K562 (cell line): ENCODE data around the gene PLCB1. TPM values are rescaled to one million over a fixed set of nuclear protein-coding genes. Genes with fewer than 3 reads are reported as not detected.

Source experiments
- ATAC-seq: fragments of 200-7000 bp; cut with Tn5 transposase; 3 replicates; pipeline ENCODE4 v1.9.1; 2020; ENCODE audit warnings: moderate library complexity
- BruUV-seq: library from RNA; stranded (reverse); fragments of 400-500 nt; replicated peaks from 2 replicates; lab custom pipeline; 2021; lab: Mats Ljungman, UMichigan
- CTCF ChIA-PET: fragments of 300-600 bp; formaldehyde crosslinking; extraction: SDS; loops from one replicate; lab custom pipeline; 2021; ENCODE audit warnings: low intra/inter-chr PET ratio; lab: Yijun Ruan, JAX
- POLR2A ChIA-PET: fragments of 300-600, 350-650 bp; sonication (Branson Sonifier 250); formaldehyde crosslinking; extraction: SDS; loops from one replicate; lab custom pipeline; 2021; ENCODE audit warnings: antibody characterized with exemption, inconsistent platforms; lab: Yijun Ruan, JAX
- DNase-seq, 4 experiments: peaks; one replicate each; pipeline versions ENCODE4 v3.0.0 to v3.0.0-alpha.2; 2011 to 2018; ENCODE audit warnings: low spot score in 3 of 4, mixed read lengths in 3 of 4; ENCODE audit errors: extremely low read depth in 1 of 4
- FAIRE-seq: peaks from 2 replicates; lab custom pipeline; 2011; peaks lifted over from hg19 to GRCh38; lab: Jason Lieb, UNC
- H2AFZ ChIP-seq: 2 replicates; pipeline ENCODE4 v1.6.0; 2011; ENCODE audit warnings: low read depth, low read length, control low read depth, inconsistent platforms
- H3K27ac ChIP-seq: fragments of 200-600 bp; 3 replicates; pipeline ENCODE4 v1.8.0; 2011; ENCODE audit warnings: low read depth, mild to moderate bottlenecking, control low read depth, inconsistent platforms, low read length, moderate library complexity, mixed read lengths; ENCODE audit errors: extremely low read depth
- H3K27me3 ChIP-seq, 2 experiments: fragments of 300-600 bp in 1 of 2; 2 replicates in 1 of 2; 3 replicates in 1 of 2; pipeline versions ENCODE4 v1.6.0 to v1.8.0; 2011; ENCODE audit warnings: inconsistent platforms in 2 of 2, low read length in 2 of 2, mild to moderate bottlenecking in 1 of 2, mixed read lengths in 1 of 2, moderate library complexity in 1 of 2; ENCODE audit not compliant: control insufficient read depth in 2 of 2, insufficient read depth in 2 of 2
- H3K36me3 ChIP-seq: fragments of 300-600 bp; 3 replicates; pipeline ENCODE4 v1.8.0; 2011; ENCODE audit warnings: mild to moderate bottlenecking, low read length, inconsistent platforms; ENCODE audit not compliant: control insufficient read depth, insufficient read depth
- H3K4me1 ChIP-seq, 2 experiments: fragments of 200-600 bp in 1 of 2; replicated peaks in 1 of 2; 2 replicates in 1 of 2; 3 replicates in 1 of 2; pipeline versions ENCODE4 v1.5.1 to v1.8.0; 2011; ENCODE audit warnings: inconsistent platforms in 2 of 2, low read length in 2 of 2, mild to moderate bottlenecking in 1 of 2, mixed read lengths in 1 of 2, moderate library complexity in 1 of 2; ENCODE audit not compliant: control insufficient read depth in 2 of 2, insufficient read depth in 2 of 2
- H3K4me2 ChIP-seq: 2 replicates; pipeline ENCODE4 v1.6.1; 2011; ENCODE audit warnings: low read length, control low read depth, inconsistent platforms, mixed read lengths; ENCODE audit not compliant: insufficient read depth
- H3K4me3 ChIP-seq: fragments of 200-600 bp; sonication (generic), shearing (Covaris generic); 2 replicates; pipeline ENCODE4 v1.5.1; 2016; ENCODE audit warnings: control low read depth, inconsistent platforms
- H3K79me2 ChIP-seq: fragments of 200-600 bp; 3 replicates; pipeline ENCODE4 v1.8.0; 2011; ENCODE audit warnings: low read length, inconsistent platforms; ENCODE audit not compliant: control insufficient read depth, insufficient read depth
- H3K9ac ChIP-seq, 2 experiments: 2 replicates each; pipeline versions ENCODE4 v1.6.0 to v1.6.1; 2011; ENCODE audit warnings: low read depth in 2 of 2, low read length in 2 of 2, control low read depth in 1 of 2, inconsistent platforms in 1 of 2, mild to moderate bottlenecking in 1 of 2, mixed read lengths in 1 of 2; ENCODE audit not compliant: insufficient read depth in 1 of 2
- H3K9me1 ChIP-seq: one replicate; pipeline ENCODE4 v1.6.0; 2011; ENCODE audit warnings: inconsistent platforms, mild to moderate bottlenecking, low read length, moderate library complexity; ENCODE audit not compliant: control insufficient read depth, insufficient read depth
- H3K9me3 ChIP-seq: replicated peaks from 2 replicates; pipeline ENCODE4 v1.5.1; 2011; ENCODE audit warnings: low read depth, low read length, inconsistent platforms; ENCODE audit not compliant: control insufficient read depth, insufficient read depth
- H4K20me1 ChIP-seq: replicated peaks from 2 replicates; pipeline ENCODE4 v1.6.1; 2011; ENCODE audit warnings: low read length, inconsistent platforms, mixed read lengths; ENCODE audit not compliant: control insufficient read depth, insufficient read depth
- AFF1 ChIP-seq, 2 experiments: fragments of 450-650 bp; IDR thresholded peaks; 2 replicates each; pipeline ENCODE4 v1.6.1; 2018; ENCODE audit warnings: mild to moderate bottlenecking in 2 of 2, low read depth in 1 of 2; ENCODE audit not compliant: partially characterized antibody in 2 of 2
- FOXM1 ChIP-seq, 2 experiments: fragments of 450-650 bp in 1 of 2; sonication (generic) in 1 of 2; formaldehyde crosslinking in 1 of 2; IDR thresholded peaks; 2 replicates each; pipeline versions ENCODE4 v1.6.1 to v1.9.0; 2017 to 2022; ENCODE audit warnings: low read depth in 2 of 2, mild to moderate bottlenecking in 2 of 2, missing genetic modification reagents in 1 of 2, moderate library complexity in 1 of 2
- HDAC8 ChIP-seq: fragments of 450-650 bp; IDR thresholded peaks from 2 replicates; pipeline ENCODE4 v1.6.1; 2016; ENCODE audit warnings: mild to moderate bottlenecking, missing genetic modification characterization, moderate library complexity, missing compliant biosample characterization
- HMG20A ChIP-seq: fragments of 450-650 bp; formaldehyde crosslinking; conservative IDR thresholded peaks from 2 replicates; pipeline ENCODE4 v1.4.0; 2020; ENCODE audit warnings: mild to moderate bottlenecking, mixed read lengths
- KHSRP ChIP-seq: fragments of 450-650 bp; IDR thresholded peaks from 2 replicates; pipeline ENCODE4 v1.6.1; 2017
- MXI1 ChIP-seq: IDR thresholded peaks from 2 replicates; pipeline ENCODE4 v1.6.1; 2011; ENCODE audit warnings: low read depth, mild to moderate bottlenecking, improper control_type of control experiment, low read length
- PCBP2 ChIP-seq: fragments of 200-400 bp; formaldehyde crosslinking; IDR thresholded peaks from 2 replicates; pipeline ENCODE4 v1.6.1; 2018; ENCODE audit warnings: low read length, low read depth, mild to moderate bottlenecking, moderate library complexity; ENCODE audit not compliant: poor library complexity, severe bottlenecking
- PRDM10 ChIP-seq: fragments of 450-650 bp; IDR thresholded peaks from 2 replicates; pipeline ENCODE4 v1.6.1; 2018; ENCODE audit not compliant: partially characterized antibody
- RBM39 ChIP-seq: fragments of 200-400 bp; formaldehyde crosslinking; optimal IDR thresholded peaks from 2 replicates; pipeline ENCODE3; 2018; ENCODE audit warnings: low read depth, low read length
- ZBTB1 ChIP-seq: sonication (generic); formaldehyde crosslinking; IDR thresholded peaks from 2 replicates; pipeline ENCODE4 v1.8.1; 2023; ENCODE audit warnings: missing genetic modification reagents, low read depth, mild to moderate bottlenecking, borderline replicate concordance
- ZC3H8 ChIP-seq: fragments of 450-650 bp; IDR thresholded peaks from 2 replicates; pipeline ENCODE4 v1.6.1; 2017
- WGBS: fragments of 100-300 bp; shearing (Covaris generic); methylation state at CpG from one replicate; pipeline ENCODE4 v1.1.6; 2016; ENCODE audit warnings: low coverage, mixed read lengths; ENCODE audit not compliant: insufficient coverage; ENCODE audit errors: missing lambda C conversion rate; 5-methylcytosine and 5-hydroxymethylcytosine counted together
- in situ Hi-C: fragments of 300-500 bp; cut with MboI; formaldehyde crosslinking; loops from 4 replicates; pipeline ENCODE4 v1.15.0; 2018; ENCODE audit warnings: inconsistent platforms, mixed read lengths
- intact Hi-C: fragments of 100-400 bp; cut with micrococcal nuclease; formaldehyde crosslinking; loops from 2 replicates; pipeline ENCODE4 v1.14.2; 2022
- polyA plus RNA-seq, 8 experiments: library from polyadenylated mRNA; depleted of rRNA in 4 of 8; stranded (reverse) in 5 of 8; unstranded in 3 of 8; fragments of >200 nt; fragmentation: Nextera tagmentation in 2 of 8; fragmentation: Illumina TruSeq in 1 of 8; extraction: Ambion mirVana in 2 of 8; extraction: Trizol in 1 of 8; gene quantifications; 2 replicates each; pipeline versions ENCODE4 v1.2.1 to v1.2.3, GENCODE V29; 2011 to 2014; ENCODE audit warnings: inconsistent platforms in 1 of 8, missing spikeins in 1 of 8
- total RNA-seq, 7 experiments: library from RNA; depleted of rRNA in 6 of 7; stranded (reverse); fragments of >200 nt in 6 of 7; fragmentation: Illumina TruSeq in 2 of 7; extraction: Trizol in 2 of 7; gene quantifications; 2 replicates each; pipeline versions ENCODE4 v1.2.1 to v1.2.3, GENCODE V29; 2011 to 2021; ENCODE audit warnings: low replicate concordance in 1 of 7
- TF ChIP-seq, protein P1 (sequence below): sonication (generic); formaldehyde crosslinking; IDR thresholded peaks from 2 replicates; pipeline ENCODE4 v1.8.1; 2023; ENCODE audit warnings: mild to moderate bottlenecking, missing genetic modification reagents

PLCB1 gene
- total and polyA plus RNA-seq, 9 of the 15 experiments (the other 6 are each of a cell fraction or from before 2014, with no cell fraction given), result 0.34 to 3.1 (median 1.3) TPM

DNA sequence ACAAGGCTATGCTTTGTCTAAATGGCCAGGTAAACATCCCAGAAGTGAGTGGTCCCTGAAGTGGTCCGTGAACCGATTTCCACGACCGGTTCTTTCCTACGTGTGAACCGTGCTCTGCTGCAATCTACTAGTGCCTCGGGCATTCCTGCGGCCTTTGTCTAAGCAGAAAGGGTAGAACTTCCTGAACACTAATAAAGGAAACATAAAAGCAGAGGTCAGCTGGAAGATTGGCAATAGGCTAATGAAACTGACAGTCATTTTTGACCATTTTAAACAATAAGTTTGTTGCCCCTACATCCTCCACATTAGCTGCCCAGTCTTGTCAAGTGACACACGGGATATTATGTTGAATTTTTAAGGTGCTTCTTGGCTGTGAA, 410.0 kb downstream of the PLCB1 start:
- H3K9ac ChIP-seq, result no peak overlapping the region
- H3K4me2 ChIP-seq, result no peak overlapping the region
- H3K27me3 ChIP-seq, result no peaks in the 10 kb centered on the region
- H3K27ac ChIP-seq, result no peak overlapping the region
- no TSS peak for BruUV-seq
- no peaks in the 10 kb centered on the region for H3K36me3 ChIP-seq
- intact Hi-C loops, result no loop called here
- in situ Hi-C loops, result no loop called here
- ChIA-PET POLR2A (no interaction called here), CTCF (no interaction called here)
- no peaks in the 10 kb centered on the region for H3K9me3 ChIP-seq
- no peak overlapping the region for H2AFZ ChIP-seq
- DNase-seq (no peak), FAIRE-seq (no peak), ATAC-seq (no peak)
- H3K9me1 ChIP-seq, result no peaks in the 10 kb centered on the region
- H3K79me2 ChIP-seq, result no peaks in the 10 kb centered on the region
- no peaks in the 10 kb centered on the region for H4K20me1 ChIP-seq
- 1% methylated on average over 9 of the region's 9 CpGs for WGBS
- H3K4me1 ChIP-seq, result no peaks in the 10 kb centered on the region
- H3K4me3 ChIP-seq, result no peak overlapping the region
- TF ChIP-seq ZC3H8 (no peak), AFF1 (IDR thresholded peaks at IDR 0.05; ENCODE audit: low read depth in 1 of 2, partially characterized antibody in 2 of 2) (no peak), RBM39 (no peak), FOXM1 (IDR thresholded peaks at IDR 0.05; ENCODE audit: low read depth) (no peak), FOXM1 (CRISPR knock-in tag; IDR thresholded peaks at IDR 0.05; ENCODE audit: low read depth) (no peak), KHSRP (no peak), PCBP2 (no peak), MXI1 (no peak), HDAC8 (tag) (no peak), ZBTB1 (CRISPR knock-in tag) (no peak), HMG20A (CRISPR knock-in tag) (no peak), PRDM10 (no peak)
- TF ChIP-seq, protein P1, sequence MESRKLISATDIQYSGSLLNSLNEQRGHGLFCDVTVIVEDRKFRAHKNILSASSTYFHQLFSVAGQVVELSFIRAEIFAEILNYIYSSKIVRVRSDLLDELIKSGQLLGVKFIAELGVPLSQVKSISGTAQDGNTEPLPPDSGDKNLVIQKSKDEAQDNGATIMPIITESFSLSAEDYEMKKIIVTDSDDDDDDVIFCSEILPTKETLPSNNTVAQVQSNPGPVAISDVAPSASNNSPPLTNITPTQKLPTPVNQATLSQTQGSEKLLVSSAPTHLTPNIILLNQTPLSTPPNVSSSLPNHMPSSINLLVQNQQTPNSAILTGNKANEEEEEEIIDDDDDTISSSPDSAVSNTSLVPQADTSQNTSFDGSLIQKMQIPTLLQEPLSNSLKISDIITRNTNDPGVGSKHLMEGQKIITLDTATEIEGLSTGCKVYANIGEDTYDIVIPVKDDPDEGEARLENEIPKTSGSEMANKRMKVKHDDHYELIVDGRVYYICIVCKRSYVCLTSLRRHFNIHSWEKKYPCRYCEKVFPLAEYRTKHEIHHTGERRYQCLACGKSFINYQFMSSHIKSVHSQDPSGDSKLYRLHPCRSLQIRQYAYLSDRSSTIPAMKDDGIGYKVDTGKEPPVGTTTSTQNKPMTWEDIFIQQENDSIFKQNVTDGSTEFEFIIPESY (CRISPR knock-in tag), result no peak
